Psoas muscle (tissue), 8 donors: ENCODE data around the gene SLCO3A1. TPM values are rescaled to one million over a fixed set of nuclear protein-coding genes. Genes with fewer than 3 reads are reported as not detected.
A peak's percentile ranks its signal among the peaks of the same experiment; 100 is the strongest.

Source experiments
- ATAC-seq, 4 donors: fragments of 200-7000 bp; cut with Tn5 transposase; one replicate each; pipeline ENCODE4 v1.9.1; 2020; ENCODE audit warnings: moderate library complexity in 3 of 4, mild to moderate bottlenecking in 2 of 4
- DNase-seq, 2 donors: peaks; one replicate each; pipeline ENCODE4 v3.0.0-alpha.2; 2020
- H3K27ac ChIP-seq: fragments of 200-600 bp; one replicate; pipeline ENCODE4 v1.8.0; 2022
- H3K27me3 ChIP-seq, 3 donors: fragments of 200-600 bp in 1 of 3; one replicate each; pipeline versions ENCODE4 v1.6.1 to v1.8.0; 2013 to 2022; ENCODE audit warnings: low read length in 2 of 3, mild to moderate bottlenecking in 2 of 3, moderate library complexity in 1 of 3; ENCODE audit not compliant: insufficient read depth in 3 of 3
- H3K36me3 ChIP-seq, 2 donors: fragments of 200-600 bp in 1 of 2; one replicate each; pipeline versions ENCODE4 v1.6.1 to v1.8.0; 2013 to 2022; ENCODE audit warnings: low read depth in 1 of 2, mild to moderate bottlenecking in 1 of 2, moderate library complexity in 1 of 2; ENCODE audit not compliant: insufficient read depth in 1 of 2
- H3K4me1 ChIP-seq: fragments of 200-600 bp; one replicate; pipeline ENCODE4 v1.8.0; 2022
- H3K4me3 ChIP-seq: fragments of 200-600 bp; one replicate; pipeline ENCODE4 v1.8.0; 2022; ENCODE audit warnings: mild to moderate bottlenecking
- H3K9me3 ChIP-seq: fragments of 200-600 bp; one replicate; pipeline ENCODE4 v1.8.0; 2022
- WGBS, 3 donors: extraction: QIAGEN DNeasy Blood & Tissue Kit; methylation state at CpG; one replicate each; pipeline versions ENCODE4 v1.1.6 to v1.1.7; 2013; 5-methylcytosine and 5-hydroxymethylcytosine counted together
- intact Hi-C, 2 donors: fragments of 100-400 bp; cut with DNase I; formaldehyde crosslinking; loops; one replicate each; pipeline versions ENCODE4 v1.11.0 to v1.14.2; 2022
- polyA plus RNA-seq, 3 donors: library from polyadenylated mRNA; stranded (reverse); fragments of 200-250 nt; gene quantifications; one replicate each; pipeline ENCODE4 v1.2.3, GENCODE V29; 2013
- total RNA-seq, 4 donors: library from RNA; stranded (reverse); fragmentation: NEBNext Ultra II Directional in 2 of 4; extraction: Animal tissue kit (Norgen Biotek cat#: 25700) in 2 of 4; gene quantifications; one replicate each; pipeline versions ENCODE4 v1.2.1 to v1.2.4, GENCODE V29; 2021 to 2023
- TF ChIP-seq, protein P1 (sequence below): fragments of 200-600 bp; IDR thresholded peaks from one replicate; pipeline ENCODE4 v1.8.0; 2022; ENCODE audit warnings: antibody characterized with exemption
- donor health status: healthy with polysubstance abuse.
- donor health status: DM: no; HTN: no; CAD: no; lungs with moderate emphysema.
- donor health status: Bipolar disorder and iron deficiency.
- donor health status: healthy.
- donor health status: DM: yes; HTN: yes; CAD: no.
- donor health status: DM: no; HTN: no; CAD: no.
- donor health status: DM: no; HTN: no; CAD: no.
- donor health status: DM: yes; HTN: yes; CAD: no.

The SLCO3A1 gene
- total and polyA plus RNA-seq, 7 donors, result 3.5 to 10.3 (median 9.4) TPM

DNA sequence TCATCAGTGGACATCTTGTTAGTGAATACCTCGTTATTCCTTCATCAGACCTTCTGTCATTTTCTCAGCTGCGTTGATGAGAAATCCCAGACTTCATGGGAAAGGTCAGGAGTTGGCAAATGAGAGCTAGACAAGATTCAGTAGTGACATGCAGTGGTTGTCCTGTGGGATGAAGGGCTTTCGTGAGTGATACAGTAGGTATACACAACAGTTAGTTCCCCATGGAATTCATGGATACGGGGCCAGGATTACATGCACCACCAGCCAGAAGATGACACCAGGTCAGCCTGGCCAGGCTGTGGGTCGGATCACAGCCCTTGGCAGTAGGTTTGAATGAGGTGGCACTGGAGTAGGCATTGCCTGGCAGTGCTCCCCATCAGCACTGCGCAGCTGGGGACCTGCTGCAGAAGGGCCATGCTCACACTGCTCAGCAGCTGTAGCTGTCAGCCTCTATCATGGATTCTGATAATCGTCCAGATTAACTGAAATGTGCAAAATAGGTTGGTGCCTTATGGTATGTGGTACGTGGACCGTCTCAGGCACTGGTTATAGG lies 150.1 kb downstream of the SLCO3A1 start:
- DNase-seq (no peak), ATAC-seq (peak; percentile 63 to 83 (median 67))
- Histone ChIP-seq H3K36me3 (no peaks in the 10 kb centered on the region), H3K9me3 (no peaks in the 10 kb centered on the region), H3K27ac (no peak overlapping the region), H3K4me1 (peaks cover 5% of the 10 kb centered on the region), H3K27me3 (no peaks in the 10 kb centered on the region), H3K4me3 (no peak overlapping the region)
- intact Hi-C loops, result no loop called here
- 32 to 44% (median 33%) methylated on average over 9 of the region's 9 CpGs for WGBS, 3 donors
- TF ChIP-seq, protein P1, sequence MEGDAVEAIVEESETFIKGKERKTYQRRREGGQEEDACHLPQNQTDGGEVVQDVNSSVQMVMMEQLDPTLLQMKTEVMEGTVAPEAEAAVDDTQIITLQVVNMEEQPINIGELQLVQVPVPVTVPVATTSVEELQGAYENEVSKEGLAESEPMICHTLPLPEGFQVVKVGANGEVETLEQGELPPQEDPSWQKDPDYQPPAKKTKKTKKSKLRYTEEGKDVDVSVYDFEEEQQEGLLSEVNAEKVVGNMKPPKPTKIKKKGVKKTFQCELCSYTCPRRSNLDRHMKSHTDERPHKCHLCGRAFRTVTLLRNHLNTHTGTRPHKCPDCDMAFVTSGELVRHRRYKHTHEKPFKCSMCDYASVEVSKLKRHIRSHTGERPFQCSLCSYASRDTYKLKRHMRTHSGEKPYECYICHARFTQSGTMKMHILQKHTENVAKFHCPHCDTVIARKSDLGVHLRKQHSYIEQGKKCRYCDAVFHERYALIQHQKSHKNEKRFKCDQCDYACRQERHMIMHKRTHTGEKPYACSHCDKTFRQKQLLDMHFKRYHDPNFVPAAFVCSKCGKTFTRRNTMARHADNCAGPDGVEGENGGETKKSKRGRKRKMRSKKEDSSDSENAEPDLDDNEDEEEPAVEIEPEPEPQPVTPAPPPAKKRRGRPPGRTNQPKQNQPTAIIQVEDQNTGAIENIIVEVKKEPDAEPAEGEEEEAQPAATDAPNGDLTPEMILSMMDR, result no peak

DNA sequence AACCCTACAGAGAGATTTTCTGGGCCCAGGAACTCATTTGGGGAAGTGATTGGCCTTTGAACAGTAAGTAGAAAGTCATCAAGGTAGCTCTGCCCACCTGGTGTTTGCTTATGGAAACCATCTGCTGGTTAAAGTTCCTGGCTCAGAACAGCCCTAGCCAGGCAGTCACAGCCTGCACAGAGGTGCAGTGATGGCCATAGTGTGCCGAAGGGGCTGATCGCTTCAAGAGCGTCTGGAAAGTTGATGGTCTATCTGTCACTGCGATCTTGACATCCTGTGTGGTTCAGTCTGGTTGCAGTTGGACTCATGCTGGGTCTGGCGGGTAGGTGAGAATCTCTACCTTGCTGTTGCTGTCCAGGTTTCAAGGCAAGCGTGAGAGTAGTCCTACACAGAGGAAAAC lies 151.6 kb downstream of the SLCO3A1 start:
- no peak for DNase-seq
- intact Hi-C loops, result no loop called here
- H3K4me3 ChIP-seq, result no peak overlapping the region
- peaks cover 5% of the 10 kb centered on the region for H3K4me1 ChIP-seq
- TF ChIP-seq, protein P1, result no peak
- H3K27ac ChIP-seq, result no peak overlapping the region
- no peaks in the 10 kb centered on the region for H3K36me3 ChIP-seq
- H3K9me3 ChIP-seq, result no peaks in the 10 kb centered on the region
- H3K27me3 ChIP-seq, result no peaks in the 10 kb centered on the region
- ATAC-seq, result no peak
- WGBS, 3 donors, result 97 to 98% (median 97%) methylated on average over 6 of the region's 6 CpGs

DNA sequence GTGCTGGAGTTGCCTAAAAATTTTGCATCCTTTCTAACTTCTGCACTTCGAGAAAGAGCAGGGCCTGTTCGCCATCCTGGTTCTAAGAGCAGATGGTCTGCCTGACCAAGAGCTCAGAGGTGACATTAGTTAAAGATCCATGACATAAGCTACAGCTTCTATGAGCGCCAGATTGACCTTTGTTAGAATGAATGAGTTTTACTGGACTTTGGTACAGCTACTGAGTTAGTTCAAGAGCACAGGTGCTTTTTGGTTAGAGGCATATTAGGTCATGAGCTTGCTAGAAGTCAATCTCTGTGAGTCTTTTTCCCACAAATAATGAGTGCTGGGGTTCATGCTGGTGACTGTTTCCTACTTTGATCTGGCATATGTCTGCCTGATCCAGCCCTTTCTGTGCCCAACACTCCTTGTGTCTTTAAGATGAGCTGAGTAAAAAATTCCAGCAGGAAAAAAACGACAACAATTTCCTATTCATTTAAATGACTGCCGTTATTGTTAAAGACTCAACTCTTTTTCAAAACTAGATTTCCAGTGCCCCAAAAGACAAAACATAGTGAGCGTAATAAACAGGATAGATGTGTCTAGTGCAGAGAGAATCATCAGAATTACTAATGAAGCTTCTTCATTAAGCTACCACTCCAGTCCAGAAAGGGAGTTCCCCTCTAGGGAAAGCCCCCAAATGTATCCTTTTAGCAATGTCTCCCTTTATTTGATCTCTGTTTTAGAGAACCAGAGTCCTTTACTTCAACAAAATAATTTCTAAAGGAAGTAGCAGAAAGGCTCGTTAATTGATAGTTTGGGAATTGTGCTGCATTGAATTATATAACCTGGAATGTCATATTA lies 152.9 kb downstream of the SLCO3A1 start:
- 87 to 90% (median 88%) methylated on average over 7 of the region's 7 CpGs for WGBS, 3 donors
- DNase-seq (no peak), ATAC-seq (no peak)
- peaks cover 5% of the 10 kb centered on the region for H3K4me1 ChIP-seq
- H3K27ac ChIP-seq, result no peak overlapping the region
- H3K4me3 ChIP-seq, result no peak overlapping the region
- H3K36me3 ChIP-seq, result no peaks in the 10 kb centered on the region
- no peaks in the 10 kb centered on the region for H3K9me3 ChIP-seq
- intact Hi-C loops, result no loop called here
- no peaks in the 10 kb centered on the region for H3K27me3 ChIP-seq
- TF ChIP-seq, protein P1, result no peak

DNA sequence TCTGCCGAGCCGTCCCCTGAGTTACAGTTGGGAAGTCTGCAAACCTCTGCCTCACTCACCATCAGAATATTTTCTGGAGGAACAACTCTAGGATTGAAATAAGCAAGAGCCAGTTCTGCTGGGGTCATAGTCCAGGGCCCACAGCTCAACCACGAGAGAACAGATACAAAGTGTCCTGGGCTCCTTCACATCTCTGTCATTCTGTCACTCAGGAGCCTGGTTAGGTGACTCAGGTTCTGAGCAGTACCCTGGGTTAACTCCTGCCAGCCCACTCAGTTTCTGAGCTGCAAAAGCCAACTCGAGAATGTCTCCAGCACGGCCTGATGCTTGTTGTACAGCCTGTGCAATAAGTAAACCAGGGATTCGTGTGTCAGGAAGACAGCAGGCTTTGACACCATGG lies 155.7 kb downstream of the SLCO3A1 start:
- no peak overlapping the region for H3K27ac ChIP-seq
- no peaks in the 10 kb centered on the region for H3K27me3 ChIP-seq
- peaks cover under 1% of the 10 kb centered on the region for H3K4me1 ChIP-seq
- H3K36me3 ChIP-seq, result no peaks in the 10 kb centered on the region
- intact Hi-C loops, result no loop called here
- ATAC-seq, result no peak
- WGBS, 3 donors, result 51 to 76% (median 63%) methylated on average over 6 of the region's 6 CpGs
- no peak overlapping the region for H3K4me3 ChIP-seq
- DNase-seq, result no peak
- TF ChIP-seq, protein P1, result no peak
- no peaks in the 10 kb centered on the region for H3K9me3 ChIP-seq
